ENCODE results near the gene MMP28. TPM values are rescaled to one million over a fixed set of nuclear protein-coding genes. Genes with fewer than 3 reads are reported as not detected.

Gene MMP28
- total and polyA plus RNA-seq, 10 of the 15 experiments (the other 5 are each of a cell fraction or from before 2014, with no cell fraction given): not detected

DNA sequence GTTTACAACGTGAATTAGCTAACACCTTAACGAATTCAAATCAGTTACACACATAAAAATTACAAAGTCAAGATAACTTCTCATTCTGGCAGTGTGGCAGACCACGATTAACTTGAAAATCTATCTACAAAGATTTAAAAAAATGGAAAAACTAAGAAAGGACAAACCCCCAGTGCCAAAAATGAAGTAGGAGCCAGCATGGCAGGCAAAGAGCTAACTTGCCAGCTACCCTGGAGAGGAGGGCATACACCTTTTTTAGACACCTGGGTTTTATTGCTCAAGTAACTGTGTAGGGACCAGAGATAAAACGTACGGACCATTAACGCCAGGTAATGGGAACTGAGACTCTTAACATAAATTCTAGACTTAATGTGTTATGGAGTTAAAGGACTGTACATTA, 16.3 kb upstream of the MMP28 start:
- FAIRE-seq (no peak), ATAC-seq (no peak), DNase-seq (ENCODE audit: low read depth, low spot score) (no peak)
- CTCF ChIA-PET: interaction anchor here (1.3 to 11.6 kb wide), 4 partner anchors 13 to 64 kb away, joined by 3 to 220 read pairs (median 4); partner anchors contain the start of gene C17orf50
- H4K20me1 ChIP-seq (ENCODE audit: control insufficient read depth, insufficient read depth): peaks cover 2% of the 10 kb centered on the region; the same call in 1 of the 2 replicates
- H3K9ac ChIP-seq (ENCODE audit: control insufficient read depth, insufficient read depth, low read length): no peak overlapping the region; the same call in 1 of the 2 replicates
- H3K27ac ChIP-seq (ENCODE audit: control insufficient read depth, insufficient read depth): no peak overlapping the region
- H3K36me3 ChIP-seq (ENCODE audit: control insufficient read depth in 2 of 2, insufficient read depth in 2 of 2, low read length in 1 of 2): peaks cover 0 to 4% of the 10 kb centered on the region in 2 experiments; a peak in 1 of 4 replicates
- H3K4me3 ChIP-seq: peak overlapping the region; percentile 30; the same call in 1 of the 2 replicates
- intact Hi-C loops (cut with micrococcal nuclease; ENCODE audit: unreplicated experiment) (no loop called here), in situ Hi-C loops (cut with MboI) (no loop called here)
- H3K4me2 ChIP-seq (ENCODE audit: control insufficient read depth, insufficient read depth): peak overlapping the region; percentile 46; the same call in 1 of the 2 replicates
- peaks cover 72% of the 10 kb centered on the region for H3K79me2 ChIP-seq (ENCODE audit: control insufficient read depth, insufficient read depth, low read length)
- no peak overlapping the region for H2AFZ ChIP-seq (ENCODE audit: control insufficient read depth, low read depth, low read length)
- POLR2A ChIA-PET: interaction anchor here (0.7 to 0.8 kb wide), 2 partner anchors 19 to 48 kb away, joined by 3 to 5 read pairs; no protein-coding TSS in a partner anchor
- no peaks in the 10 kb centered on the region for H3K9me3 ChIP-seq (replicated peaks; ENCODE audit: control insufficient read depth, insufficient read depth, low read length)
- TF ChIP-seq HCFC1 (IDR thresholded peaks at IDR 0.05; ENCODE audit: low read length) (no peak), PAX5 (IDR thresholded peaks at IDR 0.05; ENCODE audit: borderline replicate concordance, low read depth, low read length) (no peak), ZNF207 (IDR thresholded peaks at IDR 0.05; ENCODE audit: borderline replicate concordance) (no peak), POLR2AphosphoS2 (IDR thresholded peaks at IDR 0.05; ENCODE audit: low read depth, low read length) (no peak), PAX8 (IDR thresholded peaks at IDR 0.05) (no peak), CUX1 (IDR thresholded peaks at IDR 0.05; ENCODE audit: insufficient replicate concordance, low read depth, low read length) (no peak), NRF1 (conservative IDR thresholded peaks at IDR 0.05; ENCODE audit: low read depth, low read length) (no peak)
- TF ChIP-seq, protein P1, sequence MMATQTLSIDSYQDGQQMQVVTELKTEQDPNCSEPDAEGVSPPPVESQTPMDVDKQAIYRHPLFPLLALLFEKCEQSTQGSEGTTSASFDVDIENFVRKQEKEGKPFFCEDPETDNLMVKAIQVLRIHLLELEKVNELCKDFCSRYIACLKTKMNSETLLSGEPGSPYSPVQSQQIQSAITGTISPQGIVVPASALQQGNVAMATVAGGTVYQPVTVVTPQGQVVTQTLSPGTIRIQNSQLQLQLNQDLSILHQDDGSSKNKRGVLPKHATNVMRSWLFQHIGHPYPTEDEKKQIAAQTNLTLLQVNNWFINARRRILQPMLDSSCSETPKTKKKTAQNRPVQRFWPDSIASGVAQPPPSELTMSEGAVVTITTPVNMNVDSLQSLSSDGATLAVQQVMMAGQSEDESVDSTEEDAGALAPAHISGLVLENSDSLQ (IDR thresholded peaks at IDR 0.05): no peak
- RAD21 ChIA-PET (ENCODE audit: unreplicated experiment): no interaction called here
- H3K27me3 ChIP-seq (replicated peaks in 1 of 2; ENCODE audit: control insufficient read depth in 2 of 2, insufficient read depth in 2 of 2, low read length in 1 of 2): no peaks in the 10 kb centered on the region
- peaks cover 4% of the 10 kb centered on the region for H3K4me1 ChIP-seq (ENCODE audit: control insufficient read depth, insufficient read depth, low read length)
- WGBS (ENCODE audit: insufficient coverage, insufficient replicate concordance, low lambda C conversion rate, missing lambda C conversion rate): 62% methylated on average over 6 of the region's 6 CpGs
- BruUV-seq (replicated peaks): no TSS peak
- SMC1A ChIA-PET (ENCODE audit: uncharacterized antibody, unreplicated experiment): interaction anchor here (1.2 to 2.2 kb wide), 4 partner anchors 8 to 120 kb away, joined by 3 to 11 read pairs (median 4); partner anchors contain the start of gene C17orf50
